HL-60 (cell line): ENCODE data around the gene CENPP.

Experiments
- DNase-seq, 2 experiments: peaks; one replicate each; pipeline ENCODE4 v3.0.0-alpha.2; 2010 to 2020; ENCODE audit warnings: low read depth in 1 of 2, low spot score in 1 of 2
- H3K27ac ChIP-seq: fragments of 250-450 bp; sonication (Bioruptor Pico); replicated peaks from 2 replicates; pipeline ENCODE4 v1.5.1; 2020; ENCODE audit warnings: mild to moderate bottlenecking, moderate library complexity
- H3K27me3 ChIP-seq: fragments of 250-450 bp; sonication (Bioruptor Pico); 2 replicates; pipeline ENCODE4 v1.5.1; 2021; ENCODE audit warnings: mild to moderate bottlenecking, moderate library complexity; ENCODE audit not compliant: insufficient read depth, poor library complexity, severe bottlenecking
- H3K4me3 ChIP-seq: replicated peaks from 2 replicates; pipeline ENCODE4 v1.5.1; 2011; ENCODE audit warnings: mild to moderate bottlenecking, control low read depth, low read length; ENCODE audit not compliant: insufficient read depth
- CTCF ChIP-seq: IDR thresholded peaks from one replicate; pipeline ENCODE4 v1.5.1; 2011; ENCODE audit warnings: low read length, control low read depth, inconsistent platforms; ENCODE audit not compliant: insufficient read depth
- GABPA ChIP-seq: IDR thresholded peaks from 2 replicates; pipeline ENCODE4 v1.6.1; 2012; ENCODE audit warnings: low read depth
- POLR2AphosphoS5 ChIP-seq: IDR thresholded peaks from 2 replicates; pipeline ENCODE4 v1.6.1; 2012; ENCODE audit warnings: low read depth
- REST ChIP-seq: IDR thresholded peaks from 2 replicates; pipeline ENCODE4 v1.6.1; 2012; ENCODE audit warnings: low read depth; ENCODE audit not compliant: insufficient replicate concordance
- SPI1 ChIP-seq: IDR thresholded peaks from 2 replicates; pipeline ENCODE4 v1.6.1; 2012; ENCODE audit warnings: low read depth, mild to moderate bottlenecking, borderline replicate concordance

The CENPP gene

GRCh38 chr9:92632641-92633040 is 306.9 kb downstream of the CENPP start:
- no peak for DNase-seq
- Histone ChIP-seq H3K27ac (no peak overlapping the region), H3K27me3 (no peaks in the 10 kb centered on the region), H3K4me3 (no peak overlapping the region)
- TF ChIP-seq SPI1 = no peak
- TF ChIP-seq CTCF = no peak
- TF ChIP-seq POLR2AphosphoS5 = no peak
- no peak for TF ChIP-seq REST
- TF ChIP-seq GABPA = no peak

GRCh38 chr9:92633614-92634278 is 308.0 kb downstream of the CENPP start:
- TF ChIP-seq SPI1 (no peak), POLR2AphosphoS5 (no peak), REST (no peak), GABPA (no peak), CTCF (no peak)
- no peak overlapping the region for H3K4me3 ChIP-seq
- no peak overlapping the region for H3K27ac ChIP-seq
- no peaks in the 10 kb centered on the region for H3K27me3 ChIP-seq
- DNase-seq = no peak

- TF ChIP-seq CTCF (peak; percentile 93), SPI1 (no peak)
- no peak overlapping the region for H3K27ac ChIP-seq
Measured at GRCh38 chr9:92634712-92635605, 309.2 kb downstream of the CENPP start.

More at GRCh38 chr9:92634712-92635605, 309.2 kb downstream of the CENPP start:
- H3K4me3 ChIP-seq = no peak overlapping the region
- no peaks in the 10 kb centered on the region for H3K27me3 ChIP-seq
- peak; percentile 29 to 70 for DNase-seq
